Osteocyte (in vitro differentiated cells): Measurements from ENCODE around the gene HOXB3. TPM values are rescaled to one million over a fixed set of nuclear protein-coding genes. Genes with fewer than 3 reads are reported as not detected.

Source experiments
- DNase-seq: peaks from one replicate; pipeline ENCODE4 v3.0.0; 2021; ENCODE audit warnings: mixed read lengths; ENCODE audit not compliant: unreplicated experiment; ENCODE audit errors: extremely low spot score
- H3K27ac Mint-ChIP-seq: one replicate; pipeline ENCODE4 v1.8.0; 2021; ENCODE audit warnings: mild to moderate bottlenecking, mixed read lengths; ENCODE audit not compliant: unreplicated experiment
- H3K27me3 Mint-ChIP-seq: one replicate; pipeline ENCODE4 v1.8.0; 2021; ENCODE audit warnings: mixed read lengths; ENCODE audit not compliant: unreplicated experiment
- H3K36me3 Mint-ChIP-seq: one replicate; pipeline ENCODE4 v1.8.0; 2021; ENCODE audit warnings: mixed read lengths; ENCODE audit not compliant: unreplicated experiment
- H3K4me1 Mint-ChIP-seq: one replicate; pipeline ENCODE4 v1.8.0; 2021; ENCODE audit warnings: mixed read lengths; ENCODE audit not compliant: unreplicated experiment
- H3K4me3 Mint-ChIP-seq: one replicate; pipeline ENCODE4 v1.8.0; 2021; ENCODE audit warnings: mild to moderate bottlenecking, moderate library complexity, mixed read lengths; ENCODE audit not compliant: unreplicated experiment
- H3K9me3 Mint-ChIP-seq: one replicate; pipeline ENCODE4 v1.8.0; 2021; ENCODE audit warnings: mixed read lengths; ENCODE audit not compliant: unreplicated experiment
- CTCF ChIP-seq: fragments of 200-600 bp; sonication (generic); IDR thresholded peaks from 2 replicates; pipeline ENCODE4 v1.5.0; 2021; ENCODE audit warnings: antibody characterized with exemption, mild to moderate bottlenecking, moderate library complexity
- total RNA-seq: library from RNA; stranded (reverse); gene quantifications from 2 replicates; pipeline ENCODE4 v1.2.1, GENCODE V29; 2021

HOXB3 gene
- total RNA-seq, 1 donor from 2014 or later: 0.46 TPM

GRCh38 chr17:48563867-48564187, 26.2 kb downstream of the HOXB3 start:
- Mint-ChIP-seq H3K27ac (no peak overlapping the region), H3K9me3 (no peaks in the 10 kb centered on the region), H3K4me3 (no peak overlapping the region), H3K4me1 (no peaks in the 10 kb centered on the region), H3K36me3 (no peaks in the 10 kb centered on the region), H3K27me3 (peaks cover 48% of the 10 kb centered on the region)
- DNase-seq: no peak
- no peak for TF ChIP-seq CTCF

- H3K4me3 Mint-ChIP-seq: no peak overlapping the region
- H3K36me3 Mint-ChIP-seq: no peaks in the 10 kb centered on the region
- DNase-seq: no peak
- H3K27ac Mint-ChIP-seq: no peak overlapping the region
- no peaks in the 10 kb centered on the region for H3K4me1 Mint-ChIP-seq
- H3K27me3 Mint-ChIP-seq: peaks cover 53% of the 10 kb centered on the region
- no peak for TF ChIP-seq CTCF
- no peaks in the 10 kb centered on the region for H3K9me3 Mint-ChIP-seq
Measured at GRCh38 chr17:48563385-48563838, 26.6 kb downstream of the HOXB3 start.

GRCh38 chr17:48562934-48563333, 27.1 kb downstream of the HOXB3 start:
- no peak for DNase-seq
- Mint-ChIP-seq H3K4me3 (no peak overlapping the region), H3K4me1 (no peaks in the 10 kb centered on the region), H3K27ac (no peak overlapping the region), H3K9me3 (no peaks in the 10 kb centered on the region), H3K36me3 (no peaks in the 10 kb centered on the region), H3K27me3 (peaks cover 57% of the 10 kb centered on the region)
- TF ChIP-seq CTCF: no peak

GRCh38 chr17:48561884-48562810, 27.9 kb downstream of the HOXB3 start:
- Mint-ChIP-seq H3K27me3 (peaks cover 65% of the 10 kb centered on the region), H3K27ac (no peak overlapping the region), H3K4me1 (no peaks in the 10 kb centered on the region), H3K36me3 (no peaks in the 10 kb centered on the region), H3K4me3 (no peak overlapping the region), H3K9me3 (no peaks in the 10 kb centered on the region)
- no peak for TF ChIP-seq CTCF
- no peak for DNase-seq

- no peak for DNase-seq
- no peak overlapping the region for H3K4me3 Mint-ChIP-seq
- peaks cover 83% of the 10 kb centered on the region for H3K27me3 Mint-ChIP-seq
- H3K36me3 Mint-ChIP-seq: no peaks in the 10 kb centered on the region
- H3K27ac Mint-ChIP-seq: no peak overlapping the region
- no peak for TF ChIP-seq CTCF
- H3K4me1 Mint-ChIP-seq: no peaks in the 10 kb centered on the region
- no peaks in the 10 kb centered on the region for H3K9me3 Mint-ChIP-seq
Measured at GRCh38 chr17:48559840-48560817, 29.9 kb downstream of the HOXB3 start.
